Cardiac muscle cell (in vitro differentiated cells and primary cell): Measurements from ENCODE around the gene REG3G. TPM values are rescaled to one million over a fixed set of nuclear protein-coding genes. Genes with fewer than 3 reads are reported as not detected.

Experiments
- DNase-seq, 2 donors: peaks; one replicate each; pipeline versions ENCODE4 v3.0.0 to v3.0.0-alpha.2; 2010 to 2017; ENCODE audit warnings: low read depth in 1 of 2, low spot score in 1 of 2
- H3K27ac ChIP-seq: fragments of 200-600 bp; sonication (generic); 2 replicates; pipeline ENCODE4 v1.5.1; 2016
- H3K27me3 ChIP-seq: fragments of 200-600 bp; sonication (generic); 2 replicates; pipeline ENCODE4 v1.6.0; 2016; ENCODE audit warnings: control low read depth
- H3K36me3 ChIP-seq: fragments of 200-600 bp; sonication (generic); 2 replicates; pipeline ENCODE4 v1.5.1; 2016; ENCODE audit warnings: control low read depth
- H3K4me1 ChIP-seq: fragments of 200-600 bp; sonication (generic); 2 replicates; pipeline ENCODE4 v1.8.1; 2017; ENCODE audit warnings: low read depth, mild to moderate bottlenecking, mixed run types
- H3K4me3 ChIP-seq: fragments of 200-600 bp; sonication (generic); 2 replicates; pipeline ENCODE4 v1.5.1; 2016; ENCODE audit warnings: mild to moderate bottlenecking
- H3K9me3 ChIP-seq: fragments of 200-600 bp; sonication (generic); 2 replicates; pipeline ENCODE4 v1.5.1; 2017; ENCODE audit warnings: low read depth, mild to moderate bottlenecking, control low read depth
- CTCF ChIP-seq: IDR thresholded peaks from 2 replicates; pipeline ENCODE4 v1.5.1; 2012; ENCODE audit warnings: low read depth, mild to moderate bottlenecking, low read length
- polyA plus RNA-seq: library from polyadenylated mRNA; unstranded; fragments of >200 nt; fragmentation: Nextera tagmentation; extraction: Ambion mirVana; gene quantifications from 2 replicates; pipeline ENCODE4 v1.2.1, GENCODE V29; 2016
- total RNA-seq: library from RNA; depleted of rRNA; stranded (reverse); fragments of >200 nt; gene quantifications from 2 replicates; pipeline ENCODE4 v1.2.3, GENCODE V29; 2016

REG3G gene
- total and polyA plus RNA-seq, 2 experiments from 2014 or later, result not detected

GRCh38 chr2:79065201-79065600, 39.7 kb downstream of the REG3G start:
- no peaks in the 10 kb centered on the region for H3K9me3 ChIP-seq
- H3K4me1 ChIP-seq, result no peaks in the 10 kb centered on the region
- H3K27ac ChIP-seq, result no peak overlapping the region
- H3K4me3 ChIP-seq, result no peak overlapping the region
- no peaks in the 10 kb centered on the region for H3K36me3 ChIP-seq
- DNase-seq, result no peak
- no peak for TF ChIP-seq CTCF
- H3K27me3 ChIP-seq, result no peaks in the 10 kb centered on the region

DNA sequence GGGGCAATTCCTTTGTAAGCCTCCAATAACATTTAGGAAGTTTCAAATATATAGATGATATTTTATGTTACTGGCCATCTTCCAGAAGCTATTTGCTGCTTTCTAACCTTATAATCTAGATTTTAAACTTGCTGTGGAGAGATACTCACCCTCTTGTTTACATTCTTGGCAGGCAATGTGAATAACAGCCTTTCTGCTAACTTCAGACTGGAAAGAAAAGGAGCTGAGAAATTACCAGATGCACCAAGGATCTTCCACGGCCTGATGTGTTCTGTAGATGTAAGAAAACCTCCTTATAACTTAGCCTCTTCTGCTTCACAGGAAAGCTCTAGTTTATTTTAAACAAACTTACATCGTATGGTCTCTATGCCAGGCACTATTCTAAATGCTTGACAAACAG, 45.6 kb downstream of the REG3G start:
- Histone ChIP-seq H3K4me3 (no peak overlapping the region), H3K27me3 (no peaks in the 10 kb centered on the region), H3K36me3 (no peaks in the 10 kb centered on the region), H3K4me1 (no peaks in the 10 kb centered on the region), H3K9me3 (no peaks in the 10 kb centered on the region), H3K27ac (no peak overlapping the region)
- no peak for TF ChIP-seq CTCF
- no peak for DNase-seq

Other genes starting within 250 kb of the REG3G start
- not detected in 2 replicates for gene REG1B, start 62.3 kb downstream of the REG3G start, total RNA-seq
- not detected in 2 replicates for gene REG1B, start 62.3 kb downstream of the REG3G start, polyA plus RNA-seq
- not detected in 2 replicates for gene REG1A, start 94.8 kb downstream of the REG3G start, total RNA-seq
- gene REG1A, start 94.8 kb downstream of the REG3G start, polyA plus RNA-seq, result 1.2 and 1.3 TPM in 2 replicates
- 0.30 and 2.6 TPM in 2 replicates for gene REG3A, start 134.1 kb downstream of the REG3G start, total RNA-seq
- gene REG3A, start 134.1 kb downstream of the REG3G start, polyA plus RNA-seq, result 0.70 and 6.1 TPM in 2 replicates